ENCODE results near the gene NAIP.
"Not testable (repeated sequence)": the region's sequence is repeated elsewhere in the genome, so short reads cannot be mapped to it uniquely, and the experiment has no call there.

NAIP gene

GRCh38 chr5:71025289-71025953 is at the start of gene NAIP:
NAIP (minus strand) TSS chr5:71025339; CDS start chr5:71012915, 12,424 bp downstream.
- H3K36me3 ChIP-seq (replicated peaks); H3K4me3 ChIP-seq; DNase-seq (ENCODE audit: low spot score in 2 of 2); in situ Hi-C loops (cut with MboI; ENCODE audit: low sequenced_read_pairs); H3K9me3 ChIP-seq; H3K4me1 ChIP-seq; H3K27me3 ChIP-seq (ENCODE audit: low read depth): not testable (repeated sequence)

GRCh38 chr5:71067262-71067928 is 42.3 kb upstream of the NAIP start, which contains the start of gene GTF2H2:
GTF2H2 (minus strand) TSS chr5:71067676; CDS start chr5:71062763, 4,913 bp downstream.
- H3K9me3 ChIP-seq; H3K27me3 ChIP-seq (ENCODE audit: low read depth); DNase-seq (ENCODE audit: low spot score in 2 of 2); H3K4me1 ChIP-seq; H3K4me3 ChIP-seq; H3K36me3 ChIP-seq (replicated peaks); in situ Hi-C loops (cut with MboI; ENCODE audit: low sequenced_read_pairs): not testable (repeated sequence)

- H3K27me3 ChIP-seq (ENCODE audit: low read depth); H3K4me3 ChIP-seq; H3K36me3 ChIP-seq (replicated peaks); H3K4me1 ChIP-seq; DNase-seq (ENCODE audit: low spot score in 2 of 2); in situ Hi-C loops (cut with MboI; ENCODE audit: low sequenced_read_pairs); H3K9me3 ChIP-seq: not testable (repeated sequence)
These were observed 36.2 kb upstream of the NAIP start for GRCh38 chr5:71061322-71061721.

- H3K27me3 ChIP-seq (ENCODE audit: low read depth); H3K36me3 ChIP-seq (replicated peaks); DNase-seq (ENCODE audit: low spot score in 2 of 2); H3K4me3 ChIP-seq; H3K9me3 ChIP-seq; H3K4me1 ChIP-seq; in situ Hi-C loops (cut with MboI; ENCODE audit: low sequenced_read_pairs): not testable (repeated sequence)
These were observed 34.3 kb upstream of the NAIP start for GRCh38 chr5:71059426-71059825.

GRCh38 chr5:71044808-71045207 is 19.7 kb upstream of the NAIP start:
- DNase-seq (ENCODE audit: low spot score in 2 of 2); in situ Hi-C loops (cut with MboI; ENCODE audit: low sequenced_read_pairs): not testable (repeated sequence)

GRCh38 chr5:71044128-71044527 is 19.0 kb upstream of the NAIP start:
- H3K4me3 ChIP-seq; in situ Hi-C loops (cut with MboI; ENCODE audit: low sequenced_read_pairs); H3K27me3 ChIP-seq (ENCODE audit: low read depth); H3K4me1 ChIP-seq; DNase-seq (ENCODE audit: low spot score in 2 of 2); H3K9me3 ChIP-seq; H3K36me3 ChIP-seq (replicated peaks): not testable (repeated sequence)

More at GRCh38 chr5:71044808-71045207, 19.7 kb upstream of the NAIP start:
- not testable (repeated sequence) for H3K9me3 ChIP-seq; H3K4me1 ChIP-seq; H3K4me3 ChIP-seq; H3K27me3 ChIP-seq (ENCODE audit: low read depth); H3K36me3 ChIP-seq (replicated peaks)

GRCh38 chr5:71031046-71031776 is 6.1 kb upstream of the NAIP start:
- in situ Hi-C loops (cut with MboI; ENCODE audit: low sequenced_read_pairs); DNase-seq (ENCODE audit: low spot score in 2 of 2); H3K9me3 ChIP-seq; H3K4me3 ChIP-seq; H3K36me3 ChIP-seq (replicated peaks); H3K4me1 ChIP-seq; H3K27me3 ChIP-seq (ENCODE audit: low read depth): not testable (repeated sequence)

GRCh38 chr5:71020643-71021042 is 4.5 kb downstream of the NAIP start:
- H3K27me3 ChIP-seq (ENCODE audit: low read depth); H3K36me3 ChIP-seq (replicated peaks); DNase-seq (ENCODE audit: low spot score in 2 of 2); in situ Hi-C loops (cut with MboI; ENCODE audit: low sequenced_read_pairs); H3K4me3 ChIP-seq; H3K4me1 ChIP-seq; H3K9me3 ChIP-seq: not testable (repeated sequence)

GRCh38 chr5:71018376-71019005 is 6.6 kb downstream of the NAIP start:
- not testable (repeated sequence) for H3K27me3 ChIP-seq (ENCODE audit: low read depth)

GRCh38 chr5:71014176-71014575 is 11.0 kb downstream of the NAIP start:
- H3K27me3 ChIP-seq (ENCODE audit: low read depth) = no peaks in the 10 kb centered on the region
- H3K9me3 ChIP-seq = no peaks in the 10 kb centered on the region
- DNase-seq (ENCODE audit: low spot score in 2 of 2) = no peak
- H3K4me1 ChIP-seq = no peaks in the 10 kb centered on the region
- no peak overlapping the region for H3K4me3 ChIP-seq
- H3K36me3 ChIP-seq (replicated peaks) = no peaks in the 10 kb centered on the region
- in situ Hi-C loops (cut with MboI; ENCODE audit: low sequenced_read_pairs) = no loop called here

More at GRCh38 chr5:71018376-71019005, 6.6 kb downstream of the NAIP start:
- in situ Hi-C loops (cut with MboI; ENCODE audit: low sequenced_read_pairs); H3K36me3 ChIP-seq (replicated peaks); H3K4me3 ChIP-seq; H3K9me3 ChIP-seq; DNase-seq (ENCODE audit: low spot score in 2 of 2); H3K4me1 ChIP-seq: not testable (repeated sequence)

- no peaks in the 10 kb centered on the region for H3K27me3 ChIP-seq (ENCODE audit: low read depth)
- no peak for DNase-seq (ENCODE audit: low spot score in 2 of 2)
- no peaks in the 10 kb centered on the region for H3K36me3 ChIP-seq (replicated peaks)
- H3K4me3 ChIP-seq = no peak overlapping the region
- in situ Hi-C loops (cut with MboI; ENCODE audit: low sequenced_read_pairs) = no loop called here
- no peaks in the 10 kb centered on the region for H3K4me1 ChIP-seq
- H3K9me3 ChIP-seq = no peaks in the 10 kb centered on the region
These were observed 11.6 kb downstream of the NAIP start for GRCh38 chr5:71013575-71013974.

GRCh38 chr5:71011194-71011792 is 13.8 kb downstream of the NAIP start:
- in situ Hi-C loops (cut with MboI; ENCODE audit: low sequenced_read_pairs) = no loop called here
- no peaks in the 10 kb centered on the region for H3K27me3 ChIP-seq (ENCODE audit: low read depth)
- H3K4me3 ChIP-seq = no peak overlapping the region

GRCh38 chr5:71006983-71007382 is 18.2 kb downstream of the NAIP start:
- H3K4me3 ChIP-seq; H3K4me1 ChIP-seq; H3K36me3 ChIP-seq (replicated peaks); in situ Hi-C loops (cut with MboI; ENCODE audit: low sequenced_read_pairs); DNase-seq (ENCODE audit: low spot score in 2 of 2); H3K27me3 ChIP-seq (ENCODE audit: low read depth); H3K9me3 ChIP-seq: not testable (repeated sequence)

More at GRCh38 chr5:71011194-71011792, 13.8 kb downstream of the NAIP start:
- H3K9me3 ChIP-seq = no peaks in the 10 kb centered on the region
- no peaks in the 10 kb centered on the region for H3K4me1 ChIP-seq
- no peaks in the 10 kb centered on the region for H3K36me3 ChIP-seq (replicated peaks)
- DNase-seq (ENCODE audit: low spot score in 2 of 2) = no peak
